ENCODE results near the gene B3GNT7. TPM values are rescaled to one million over a fixed set of nuclear protein-coding genes. Genes with fewer than 3 reads are reported as not detected.

Gene B3GNT7
- total and polyA plus RNA-seq, 2 of the 8 experiments (the other 6 are each of a cell fraction or from before 2014, with no cell fraction given) = 26.4 to 73.1 TPM

DNA sequence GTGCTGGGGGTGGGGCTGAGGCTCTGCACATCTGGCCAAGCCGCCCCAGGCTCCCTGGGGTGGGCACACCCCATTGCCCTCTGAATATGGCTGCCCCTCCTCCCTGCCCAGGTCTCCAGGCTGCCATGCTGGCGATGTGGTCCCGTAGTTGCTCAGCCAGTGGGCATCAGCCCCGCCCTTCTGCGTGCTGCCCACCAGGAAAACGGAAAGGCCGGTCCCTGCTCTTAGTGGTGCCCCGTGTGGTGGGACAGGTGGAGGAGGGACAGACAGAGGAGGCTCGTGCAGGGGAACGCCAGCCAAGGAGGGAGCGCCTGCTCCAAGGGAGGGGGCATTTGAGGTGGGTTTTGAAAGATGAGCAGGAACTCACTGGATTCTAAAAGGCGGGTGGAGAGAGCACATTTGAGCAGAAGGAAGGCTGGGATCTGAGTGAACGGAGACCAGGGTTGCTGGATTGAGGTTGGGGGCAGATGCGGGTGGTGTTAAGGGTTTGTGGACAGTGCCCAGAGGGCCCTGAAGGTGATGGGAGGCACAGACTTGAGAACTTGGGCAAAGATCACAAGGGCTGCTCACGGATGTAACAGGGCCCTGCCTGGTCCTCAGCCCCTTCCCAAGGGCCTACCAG lies 6.7 kb upstream of the B3GNT7 start:
- Histone ChIP-seq H3K27ac (ENCODE audit: low read depth, low read length) (no peak overlapping the region), H3K56ac (replicated peaks; ENCODE audit: insufficient read length, low read depth, low read length) (no peak overlapping the region), H3K36me3 (ENCODE audit: control insufficient read depth in 2 of 4, insufficient read depth in 4 of 4, low read length in 3 of 4) (no peaks in the 10 kb centered on the region), H2BK5ac (ENCODE audit: low read depth, low read length) (peak overlapping the region; percentile 75; the same call in 1 of the 2 replicates), H3K9me3 (ENCODE audit: insufficient read depth in 2 of 2, low read depth in 1 of 2, low read length in 1 of 2) (peaks cover 3% of the 10 kb centered on the region in 2 experiments; a peak in 1 of 4 replicates), H2AFZ (ENCODE audit: low read length) (no peak overlapping the region), H3K9ac (replicated peaks in 1 of 4; ENCODE audit: extremely low read depth in 1 of 4, low read depth in 3 of 4, low read length in 3 of 4) (no peak overlapping the region), H3K27me3 (replicated peaks in 1 of 4; ENCODE audit: control insufficient read depth in 3 of 4, extremely low read depth in 1 of 4, insufficient read depth in 3 of 4, low read length in 3 of 4) (no peaks in the 10 kb centered on the region), H2BK120ac (replicated peaks; ENCODE audit: low read depth, low read length) (no peak overlapping the region), H2BK12ac (ENCODE audit: low read depth, low read length) (peak overlapping the region; percentile 52), H3K23me2 (ENCODE audit: low read depth, low read length) (no peaks in the 10 kb centered on the region; the same call in 1 of the 2 replicates), H3K4me1 (replicated peaks in 1 of 4; ENCODE audit: control insufficient read depth in 3 of 4, insufficient read depth in 4 of 4, low read length in 3 of 4) (peaks cover 0 to 21% (median 13%) of the 10 kb centered on the region in 4 experiments; a peak in 6 of 7 replicates), H4K5ac (ENCODE audit: insufficient read length, low read depth, low read length) (no peak overlapping the region), H3K4me2 (ENCODE audit: insufficient read depth in 1 of 2, low read depth in 2 of 2, low read length in 2 of 2) (no peak overlapping the region), H4K20me1 (replicated peaks in 1 of 2; ENCODE audit: control insufficient read depth in 1 of 2, insufficient read depth in 2 of 2, low read length in 2 of 2) (no peaks in the 10 kb centered on the region), H3K23ac (ENCODE audit: insufficient read length) (no peak overlapping the region), H3K18ac (ENCODE audit: extremely low read depth, low read length) (peak overlapping the region; percentile 82; the same call in 1 of the 2 replicates), H4K91ac (replicated peaks; ENCODE audit: insufficient read length, low read length) (peak overlapping the region; percentile 92), H3K79me1 (ENCODE audit: low read depth, low read length) (no peaks in the 10 kb centered on the region), H2BK15ac (ENCODE audit: low read length) (peak overlapping the region; percentile 92; the same call in 1 of the 2 replicates), H4K8ac (ENCODE audit: extremely low read depth, insufficient read depth, low read length) (peak overlapping the region; percentile 81), H3K14ac (ENCODE audit: insufficient read length) (no peak overlapping the region), H3K79me2 (ENCODE audit: control insufficient read depth in 1 of 2, insufficient read depth in 2 of 2, low read length in 2 of 2) (no peaks in the 10 kb centered on the region), H2AK5ac (ENCODE audit: low read depth, low read length) (peak overlapping the region; percentile 57), H2BK20ac (ENCODE audit: low read length) (0 out of 2 replicates have a peak overlapping the region, but pooled peaks have one; percentile 15), H3K4me3 (ENCODE audit: extremely low read depth in 1 of 4, insufficient read depth in 2 of 4, low read depth in 3 of 4, low read length in 4 of 4) (no peak overlapping the region), H3K4ac (replicated peaks; ENCODE audit: insufficient read length, low read depth, low read length) (no peak overlapping the region)
- ChIA-PET CTCF (ENCODE audit: partially characterized antibody) (interaction anchor here (1.0 to 29.5 kb wide), 6 partner anchors 9 to 91 kb away, joined by 3 to 617 read pairs (median 11); no protein-coding TSS in a partner anchor), POLR2A (ENCODE audit: partially characterized antibody) (interaction anchor here (0.6 to 2.2 kb wide), 4 partner anchors 8 to 89 kb away, joined by 3 to 6 read pairs (median 4); no protein-coding TSS in a partner anchor)
- TF ChIP-seq JUN (IDR thresholded peaks at IDR 0.05; ENCODE audit: low read depth, low read length) (no peak), POLR2A (IDR thresholded peaks at IDR 0.05; ENCODE audit: control extremely low read depth in 1 of 2, low read depth in 2 of 2, low read length in 2 of 2) (no peak), RFX5 (IDR thresholded peaks at IDR 0.05; ENCODE audit: borderline replicate concordance, low read depth, low read length) (no peak)
- DNase-seq (ENCODE audit: low read depth in 1 of 2, low spot score in 2 of 2) (no peak), FAIRE-seq (no peak)
- 85% methylated on average over 14 of the region's 15 CpGs; no CpG with 5 or more reads in 1 of the 2 experiments for WGBS, 2 experiments (ENCODE audit: extremely low coverage in 1 of 2, insufficient coverage in 1 of 2, insufficient read length in 1 of 2, insufficient replicate concordance in 2 of 2, low coverage in 1 of 2, low lambda C conversion rate in 2 of 2, missing lambda C conversion rate in 1 of 2)
